HL-60 (cell line): Measurements from ENCODE around the gene ERGIC1.

ENCODE experiments used
- CTCF ChIP-seq: IDR thresholded peaks from one replicate; pipeline ENCODE4 v1.5.1; 2011; ENCODE audit warnings: low read length, control low read depth, inconsistent platforms; ENCODE audit not compliant: insufficient read depth
- GABPA ChIP-seq: IDR thresholded peaks from 2 replicates; pipeline ENCODE4 v1.6.1; 2012; ENCODE audit warnings: low read depth
- POLR2AphosphoS5 ChIP-seq: IDR thresholded peaks from 2 replicates; pipeline ENCODE4 v1.6.1; 2012; ENCODE audit warnings: low read depth
- REST ChIP-seq: IDR thresholded peaks from 2 replicates; pipeline ENCODE4 v1.6.1; 2012; ENCODE audit warnings: low read depth; ENCODE audit not compliant: insufficient replicate concordance
- SPI1 ChIP-seq: IDR thresholded peaks from 2 replicates; pipeline ENCODE4 v1.6.1; 2012; ENCODE audit warnings: low read depth, mild to moderate bottlenecking, borderline replicate concordance

- no peak for TF ChIP-seq CTCF
- no peak for TF ChIP-seq POLR2AphosphoS5
- TF ChIP-seq SPI1, result no peak
- TF ChIP-seq REST, result no peak
- no peak for TF ChIP-seq GABPA
Observed at GRCh38 chr5:172973931-172974330, 139.9 kb downstream of the ERGIC1 start.
